Esophagus mucosa (tissue), 1 donor: ENCODE data around the gene HOXD4. TPM values are rescaled to one million over a fixed set of nuclear protein-coding genes. Genes with fewer than 3 reads are reported as not detected.

Experiments used
- ATAC-seq: fragments of 200-7000 bp; cut with Tn5 transposase; one replicate; pipeline ENCODE4 v1.9.1; 2020
- total RNA-seq: library from RNA; stranded (reverse); gene quantifications from one replicate; pipeline ENCODE4 v1.2.4, GENCODE V29; 2023
- donor health status: DM: yes; HTN: yes; CAD: no.

HOXD4 gene
- total RNA-seq, 1 donor from 2014 or later = 0.36 TPM

GRCh38 chr2:176114120-176114929, 37.0 kb upstream of the HOXD4 start:
- ATAC-seq = no peak

DNA sequence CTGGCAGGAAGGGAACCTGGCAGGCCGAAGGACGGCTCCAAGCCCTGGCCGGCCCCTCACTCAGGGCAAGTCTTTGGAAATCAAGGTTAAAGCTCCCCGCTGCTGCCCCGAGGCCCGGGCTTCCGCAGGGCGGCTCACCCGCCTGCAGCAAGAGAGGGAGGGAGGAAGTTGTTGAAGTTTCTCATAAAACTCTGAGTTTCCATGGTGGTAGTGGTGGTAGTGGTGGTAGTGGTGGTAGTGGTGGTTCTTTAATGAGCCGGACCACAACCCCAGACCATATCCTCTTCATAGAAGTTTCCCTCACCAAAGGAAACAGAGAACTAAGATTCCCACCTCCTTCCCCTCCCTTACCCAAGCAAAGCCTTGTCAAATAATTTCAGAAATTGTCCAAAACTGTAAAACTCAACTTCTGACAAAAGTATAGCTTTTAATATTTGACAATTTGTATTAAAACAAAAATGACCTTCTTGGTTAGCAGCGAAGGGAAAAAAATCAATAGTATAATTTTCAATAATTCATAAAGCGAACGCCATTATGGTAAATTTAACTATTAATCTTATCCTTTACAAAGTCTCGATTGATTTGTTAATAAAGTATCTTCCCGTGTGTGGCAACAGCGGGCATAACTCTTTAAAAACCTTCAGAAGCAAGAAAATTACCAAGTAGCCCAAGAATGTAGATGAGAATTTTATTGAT, 36.3 kb upstream of the HOXD4 start:
- no peak for ATAC-seq

GRCh38 chr2:176115883-176116813, 35.2 kb upstream of the HOXD4 start, which contains the start of gene HOXD10:
Gene HOXD10, plus strand, starts transcription at chr2:176116778. Its CDS starts 56 bp downstream, at chr2:176116834.
- peak; percentile 67 for ATAC-seq

GRCh38 chr2:176117162-176117822, 34.1 kb upstream of the HOXD4 start:
- no peak for ATAC-seq

DNA sequence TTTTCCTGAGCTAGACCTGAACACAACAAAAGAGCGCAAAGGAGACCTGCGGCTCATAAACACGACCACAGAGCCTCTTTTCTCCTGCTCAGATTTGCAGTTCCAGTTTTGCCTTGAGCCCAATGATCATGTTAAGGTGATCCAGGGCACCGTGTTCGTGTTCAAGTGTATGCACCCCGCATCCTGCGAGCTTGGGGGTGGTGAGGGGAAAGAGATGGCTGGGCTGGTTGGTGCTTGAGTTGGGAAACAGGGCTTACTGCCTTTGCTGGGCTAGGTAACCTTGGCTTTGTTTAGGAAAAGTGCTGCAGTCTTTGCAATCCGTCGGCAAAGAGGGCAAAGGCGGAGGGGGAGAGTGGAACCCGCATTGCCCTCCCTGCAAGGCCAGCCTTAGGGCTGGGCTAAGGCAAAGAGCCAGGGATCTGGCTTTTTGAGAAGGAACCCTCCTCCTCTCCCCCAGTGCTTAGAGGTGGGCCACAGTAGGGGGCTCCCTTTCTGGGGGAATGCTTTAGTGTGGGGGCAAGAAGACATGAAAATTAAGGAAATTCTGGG, 33.5 kb upstream of the HOXD4 start:
- no peak for ATAC-seq

GRCh38 chr2:176118601-176119339, 32.6 kb upstream of the HOXD4 start:
- ATAC-seq = no peak

GRCh38 chr2:176120364-176121189, 30.8 kb upstream of the HOXD4 start:
- ATAC-seq = no peak

- no peak for ATAC-seq
Observed at GRCh38 chr2:176121190-176122051, 29.9 kb upstream of the HOXD4 start.

DNA sequence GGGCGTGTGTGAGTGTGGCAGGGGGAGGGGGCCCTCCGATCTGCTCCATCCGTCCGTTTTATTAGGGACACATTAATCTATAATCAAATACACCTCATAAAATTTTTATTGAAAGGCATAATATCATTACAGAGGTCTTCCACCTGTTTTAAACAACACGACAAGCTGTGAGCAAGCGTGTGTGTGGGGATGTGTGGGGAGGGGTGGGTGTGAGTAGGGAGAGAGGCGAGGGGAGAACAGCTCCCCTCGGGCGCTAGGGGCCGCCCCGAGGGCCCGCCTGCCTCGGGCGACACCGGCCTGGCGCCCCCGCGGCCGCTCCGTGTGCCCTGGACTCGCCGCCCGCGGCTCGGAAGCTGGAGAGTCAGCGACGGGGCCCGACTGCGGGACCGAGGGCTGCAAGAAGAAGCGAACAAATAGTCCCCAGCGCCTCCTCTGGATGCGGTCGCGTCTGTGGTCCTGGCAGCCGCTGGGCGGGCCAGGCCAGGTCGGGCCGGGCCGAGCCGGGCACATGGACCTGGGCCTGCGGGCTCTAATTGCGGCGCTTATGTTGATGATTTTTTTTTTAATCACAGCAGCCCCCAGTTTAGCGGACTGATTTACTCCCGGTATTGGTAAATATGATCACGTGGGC, 29.2 kb upstream of the HOXD4 start:
- ATAC-seq = no peak

DNA sequence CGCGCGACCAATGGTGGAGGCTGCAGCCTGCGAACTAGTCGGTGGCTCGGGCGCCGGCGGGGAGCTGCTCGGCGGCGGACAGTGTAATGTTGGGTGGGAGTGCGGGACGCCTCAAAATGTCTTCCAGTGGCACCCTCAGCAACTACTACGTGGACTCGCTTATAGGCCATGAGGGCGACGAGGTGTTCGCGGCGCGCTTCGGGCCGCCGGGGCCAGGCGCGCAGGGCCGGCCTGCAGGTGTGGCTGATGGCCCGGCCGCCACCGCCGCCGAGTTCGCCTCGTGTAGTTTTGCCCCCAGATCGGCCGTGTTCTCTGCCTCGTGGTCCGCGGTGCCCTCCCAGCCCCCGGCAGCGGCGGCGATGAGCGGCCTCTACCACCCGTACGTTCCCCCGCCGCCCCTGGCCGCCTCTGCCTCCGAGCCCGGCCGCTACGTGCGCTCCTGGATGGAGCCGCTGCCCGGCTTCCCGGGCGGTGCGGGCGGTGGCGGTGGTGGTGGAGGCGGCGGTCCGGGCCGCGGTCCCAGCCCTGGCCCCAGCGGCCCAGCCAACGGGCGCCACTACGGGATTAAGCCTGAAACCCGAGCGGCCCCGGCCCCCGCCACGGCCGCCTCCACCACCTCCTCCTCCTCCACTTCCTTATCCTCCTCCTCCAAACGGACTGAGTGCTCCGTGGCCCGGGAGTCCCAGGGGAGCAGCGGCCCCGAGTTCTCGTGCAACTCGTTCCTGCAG, 28.5 kb upstream of the HOXD4 start, which contains the start of gene HOXD9:
Gene HOXD9 (plus strand): TSS at position 37 of the 728 bp plus-strand sequence. CDS start 50 bp downstream, at position 87.
- ATAC-seq = peak; percentile 42

- ATAC-seq = no peak
Observed at GRCh38 chr2:176123411-176124109, 27.8 kb upstream of the HOXD4 start.

DNA sequence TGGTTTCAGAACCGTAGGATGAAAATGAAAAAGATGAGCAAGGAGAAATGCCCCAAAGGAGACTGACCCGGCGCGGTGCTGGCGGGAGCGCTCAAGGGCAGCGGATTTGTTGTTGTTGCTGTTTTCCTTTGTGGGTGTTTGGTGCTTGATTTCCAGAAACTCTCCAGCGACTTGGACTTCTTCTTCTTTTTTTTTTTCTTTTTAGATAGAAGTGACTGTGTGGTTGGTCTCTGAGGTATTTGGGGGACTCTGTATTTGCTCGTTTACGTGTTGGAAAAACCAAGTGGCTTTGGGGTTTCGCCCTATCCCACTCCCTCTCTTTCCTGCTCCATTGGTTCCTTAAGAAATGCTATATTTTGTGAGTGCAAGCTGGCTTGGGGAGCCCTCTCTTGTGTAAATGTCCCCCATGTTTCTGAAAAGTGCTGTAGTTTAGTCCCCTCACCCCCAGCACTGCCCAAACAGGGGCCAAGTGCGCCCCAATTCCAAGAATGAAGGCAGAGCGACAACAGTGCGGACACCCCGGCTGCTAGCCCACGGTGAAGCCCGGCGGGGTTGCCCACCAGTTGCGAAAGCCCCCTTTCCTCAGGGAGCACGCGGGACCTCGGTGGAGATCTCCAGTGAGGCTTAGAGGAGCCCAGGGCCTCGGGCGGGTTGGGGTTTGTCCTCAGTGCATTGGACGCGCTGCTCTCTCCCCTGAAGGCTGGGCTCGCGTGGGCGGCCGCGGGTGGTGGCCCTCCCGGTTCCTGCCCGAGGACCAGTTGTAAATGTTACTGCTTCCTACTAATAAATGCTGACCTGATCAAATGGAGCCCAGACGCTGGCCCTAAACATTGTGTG, 27.0 kb upstream of the HOXD4 start:
- ATAC-seq = no peak

DNA sequence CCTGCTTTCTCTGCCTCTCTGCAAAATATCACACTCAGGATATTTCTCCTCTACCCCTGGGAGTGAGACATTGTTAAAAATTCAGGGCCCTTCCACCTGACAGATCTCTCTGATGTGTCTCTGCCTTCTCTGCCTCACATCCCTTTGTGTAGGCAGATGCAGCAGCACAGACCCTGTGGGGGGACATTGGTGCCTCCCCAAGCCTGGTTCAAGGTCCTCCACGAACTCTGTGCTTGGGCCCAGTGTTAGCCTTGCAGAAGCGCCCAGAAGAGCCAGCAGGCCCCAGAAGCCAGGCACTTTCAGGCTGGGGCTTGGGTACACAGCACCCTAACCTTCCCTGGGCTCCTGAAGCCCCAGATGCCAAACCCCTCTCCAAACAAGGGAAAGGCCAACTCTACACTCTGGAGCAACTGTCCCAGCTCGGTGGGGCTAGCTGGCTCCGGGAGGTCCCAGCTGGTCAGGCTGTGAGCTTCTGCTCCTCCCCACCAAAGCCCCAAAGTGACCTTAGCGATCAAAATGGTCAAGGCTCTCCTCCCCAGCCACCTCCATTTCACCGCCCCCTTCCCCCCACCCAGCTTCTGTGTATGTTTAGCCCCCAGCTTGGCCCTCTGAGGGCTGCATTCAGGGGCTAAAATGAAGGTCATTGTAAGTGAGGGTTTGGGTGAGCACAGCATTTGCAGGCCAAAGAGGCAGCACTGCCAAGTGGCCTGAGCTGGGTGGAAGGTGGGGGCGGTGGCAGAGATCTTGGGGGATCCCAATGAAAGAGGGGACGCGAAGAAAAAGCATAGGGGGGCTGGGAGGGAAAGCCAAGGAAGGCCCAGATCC, 26.2 kb upstream of the HOXD4 start:
- ATAC-seq = no peak

- no peak for ATAC-seq
Observed at GRCh38 chr2:176125772-176126054, 25.6 kb upstream of the HOXD4 start.

DNA sequence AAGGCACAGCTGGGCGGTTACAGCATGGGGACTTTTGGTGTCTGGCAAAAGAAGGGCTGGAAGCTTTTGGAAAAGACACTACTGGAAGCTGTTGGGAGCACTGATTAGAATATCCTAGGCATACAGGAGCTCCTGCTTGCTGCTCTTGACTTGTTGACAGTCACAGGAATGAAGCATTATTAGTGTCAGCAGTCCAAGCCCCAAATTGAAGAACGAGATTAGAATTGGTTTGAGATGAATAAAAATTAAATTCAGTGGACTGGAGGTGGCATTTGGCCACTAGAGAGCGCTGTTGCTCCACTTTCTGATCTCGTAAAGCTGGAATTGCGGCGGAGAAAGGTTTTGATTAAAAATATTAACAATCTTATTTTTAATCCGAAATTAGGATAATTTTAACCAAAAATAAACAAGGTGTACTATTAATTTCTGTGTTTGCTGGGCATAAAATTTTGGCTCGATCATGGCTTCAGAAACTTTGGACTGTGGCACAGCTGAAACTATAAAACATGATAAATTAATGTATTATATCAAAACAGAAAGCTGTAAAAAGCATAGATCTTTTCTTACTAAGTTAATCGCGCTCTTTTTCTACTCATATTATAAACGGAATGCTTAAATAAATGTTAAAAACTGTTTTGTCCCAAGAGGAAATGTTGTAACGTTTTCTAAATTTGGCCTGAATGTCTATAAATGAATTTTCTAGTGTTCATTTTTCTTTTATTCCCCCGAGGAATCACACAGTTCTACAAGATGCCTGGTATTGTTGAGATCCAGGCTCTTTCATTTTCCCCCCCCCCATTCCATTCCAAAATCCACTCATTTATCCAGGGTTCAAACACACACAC, 24.2 kb upstream of the HOXD4 start:
- no peak for ATAC-seq
